HepG2 (cell line): ENCODE results near the gene VEZT. TPM values are rescaled to one million over a fixed set of nuclear protein-coding genes. Genes with fewer than 3 reads are reported as not detected.

ENCODE experiments used
- ATF3 ChIP-seq: sonication (generic); formaldehyde crosslinking; IDR thresholded peaks from 2 replicates; pipeline ENCODE4 v1.4.0; 2020; ENCODE audit warnings: missing genetic modification reagents
- CEBPZ ChIP-seq: IDR thresholded peaks from 2 replicates; pipeline ENCODE4 v1.6.1; 2012; ENCODE audit warnings: low read length, improper control_type of control experiment
- ISL2 ChIP-seq: sonication (generic); formaldehyde crosslinking; IDR thresholded peaks from 2 replicates; pipeline ENCODE4 v1.5.0; 2020; ENCODE audit warnings: missing genetic modification reagents
- MED1 ChIP-seq: sonication (generic); formaldehyde crosslinking; IDR thresholded peaks from 2 replicates; pipeline ENCODE4 v1.4.0; 2020; ENCODE audit warnings: missing genetic modification reagents
- REST ChIP-seq, 2 experiments: IDR thresholded peaks; 2 replicates each; pipeline ENCODE4 v1.6.1; 2011 to 2012; ENCODE audit warnings: low read length in 2 of 2, borderline replicate concordance in 1 of 2, low read depth in 1 of 2, mild to moderate bottlenecking in 1 of 2, moderate library complexity in 1 of 2
- SNAPC2 ChIP-seq: sonication (generic); formaldehyde crosslinking; IDR thresholded peaks from 2 replicates; pipeline ENCODE4 v1.8.1; 2022; ENCODE audit warnings: mild to moderate bottlenecking, missing genetic modification reagents
- WIZ ChIP-seq: sonication (generic); formaldehyde crosslinking; IDR thresholded peaks from 2 replicates; pipeline ENCODE4 v1.5.1; 2020; ENCODE audit warnings: mild to moderate bottlenecking, missing genetic modification reagents
- ZFP91 ChIP-seq: sonication (generic); formaldehyde crosslinking; IDR thresholded peaks from 2 replicates; pipeline ENCODE4 v1.9.0; 2022; ENCODE audit warnings: missing genetic modification reagents, mild to moderate bottlenecking, borderline replicate concordance
- ZNF281 ChIP-seq: sonication (generic); formaldehyde crosslinking; IDR thresholded peaks from 2 replicates; pipeline ENCODE4 v1.4.0; 2020; ENCODE audit warnings: missing genetic modification reagents, borderline replicate concordance
- ZNF740 ChIP-seq: sonication (generic); formaldehyde crosslinking; IDR thresholded peaks from 2 replicates; pipeline ENCODE4 v1.4.0; 2020; ENCODE audit warnings: missing genetic modification reagents
- ZNF782 ChIP-seq: sonication (generic); formaldehyde crosslinking; IDR thresholded peaks from 2 replicates; pipeline ENCODE4 v1.4.0; 2020; ENCODE audit warnings: missing genetic modification reagents, mild to moderate bottlenecking, borderline replicate concordance
- polyA plus RNA-seq, 8 experiments: library from polyadenylated mRNA; depleted of rRNA in 3 of 8; stranded (reverse) in 7 of 8; unstranded in 1 of 8; fragments of >200 nt; fragmentation: Illumina TruSeq in 4 of 8; extraction: Trizol in 4 of 8; gene quantifications; 2 replicates each; pipeline versions ENCODE4 v1.2.1 to v1.2.3, GENCODE V29; 2011 to 2016; ENCODE audit warnings: low read depth in 4 of 8, missing spikeins in 1 of 8, mixed read lengths in 1 of 8; ENCODE audit not compliant: insufficient read depth in 1 of 8
- total RNA-seq, 5 experiments: library from RNA; depleted of rRNA; stranded (reverse); fragments of >200 nt; fragmentation: Illumina TruSeq; extraction: Trizol; gene quantifications; 2 replicates each; pipeline ENCODE4 v1.2.3, GENCODE V29; 2016; ENCODE audit warnings: low read depth in 1 of 5

Gene VEZT
- total and polyA plus RNA-seq, 2 of the 13 experiments (the other 11 are each of a cell fraction or from before 2014, with no cell fraction given): 35.5 to 51.6 TPM

GRCh38 chr12:95318071-95318545 is 100.5 kb downstream of the VEZT start (continued):
- TF ChIP-seq ZFP91 (CRISPR knock-in tag) (no peak), REST (IDR thresholded peaks at IDR 0.05; ENCODE audit: borderline replicate concordance in 1 of 2, low read depth in 1 of 2, low read length in 2 of 2) (peak in 1 of 2 experiments; percentile 72; a peak in 1 of 4 replicates), CEBPZ (no peak), SNAPC2 (CRISPR knock-in tag) (no peak), ATF3 (peak; percentile 75; the same call in 1 of the 2 replicates), ZNF281 (CRISPR knock-in tag) (peak; percentile 26; the same call in 1 of the 2 replicates), ISL2 (CRISPR knock-in tag) (peak; percentile 95), MED1 (CRISPR knock-in tag) (peak; percentile 69), ZNF740 (CRISPR knock-in tag) (no peak), ZNF782 (CRISPR knock-in tag) (no peak), WIZ (no peak)
